ENCODE results near the gene MTF2.
"Not testable (repeated sequence)": the region's sequence is repeated elsewhere in the genome, so short reads cannot be mapped to it uniquely, and the experiment has no call there.

The MTF2 gene

GRCh38 chr1:93170141-93170678 is 91.1 kb downstream of the MTF2 start:
- not testable (repeated sequence) for H3K36me3 ChIP-seq (ENCODE audit: insufficient read depth, low read length); H3K4me2 ChIP-seq (ENCODE audit: low read length); H3K9me3 ChIP-seq (replicated peaks; ENCODE audit: low read length); H3K27me3 ChIP-seq (ENCODE audit: control insufficient read depth, insufficient read depth, low read length); H3K4me3 ChIP-seq (ENCODE audit: low read length); H3K9ac ChIP-seq (ENCODE audit: low read depth, low read length)
- H3K4me1 ChIP-seq (ENCODE audit: control insufficient read depth, insufficient read depth, low read length), result peaks cover 11% of the 10 kb centered on the region

DNA sequence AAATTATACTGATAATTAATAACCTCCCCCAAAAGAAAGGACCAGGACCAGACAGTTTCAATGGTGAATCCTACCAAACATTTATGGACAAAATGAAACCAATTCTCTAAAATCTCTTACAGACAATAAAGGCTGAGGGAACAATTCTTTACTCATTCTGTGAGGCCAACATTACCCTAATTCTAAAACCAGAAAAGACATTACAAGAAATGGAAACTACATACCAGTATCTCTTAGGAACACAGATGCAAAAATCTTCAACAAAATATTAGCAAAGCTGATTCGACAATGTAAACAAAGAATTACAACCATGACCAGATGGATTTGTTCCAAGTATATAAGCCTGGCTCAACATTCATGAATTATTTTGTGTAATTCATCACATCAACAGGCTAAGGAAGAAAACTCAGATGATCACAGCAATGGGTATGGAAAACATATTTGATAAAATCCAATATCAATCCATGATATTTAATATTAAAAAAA is 92.5 kb downstream of the MTF2 start:
- Histone ChIP-seq H3K9ac (ENCODE audit: low read depth, low read length) (no peak overlapping the region), H3K4me2 (ENCODE audit: low read length) (no peak overlapping the region), H3K27me3 (ENCODE audit: control insufficient read depth, insufficient read depth, low read length) (no peaks in the 10 kb centered on the region), H3K36me3 (ENCODE audit: insufficient read depth, low read length) (peaks cover 14% of the 10 kb centered on the region), H3K4me3 (ENCODE audit: low read length) (no peak overlapping the region), H3K4me1 (ENCODE audit: control insufficient read depth, insufficient read depth, low read length) (peaks cover 11% of the 10 kb centered on the region), H3K9me3 (replicated peaks; ENCODE audit: low read length) (no peaks in the 10 kb centered on the region)

GRCh38 chr1:93172778-93173177 is 93.7 kb downstream of the MTF2 start:
- Histone ChIP-seq H3K4me2 (ENCODE audit: low read length) (no peak overlapping the region), H3K4me1 (ENCODE audit: control insufficient read depth, insufficient read depth, low read length) (peaks cover 19% of the 10 kb centered on the region), H3K9ac (ENCODE audit: low read depth, low read length) (no peak overlapping the region), H3K27me3 (ENCODE audit: control insufficient read depth, insufficient read depth, low read length) (no peaks in the 10 kb centered on the region), H3K9me3 (replicated peaks; ENCODE audit: low read length) (no peaks in the 10 kb centered on the region), H3K4me3 (ENCODE audit: low read length) (no peak overlapping the region), H3K36me3 (ENCODE audit: insufficient read depth, low read length) (peaks cover 16% of the 10 kb centered on the region)

GRCh38 chr1:93174638-93175037 is 95.6 kb downstream of the MTF2 start:
- peaks cover 16% of the 10 kb centered on the region for H3K36me3 ChIP-seq (ENCODE audit: insufficient read depth, low read length)
- not testable (repeated sequence) for H3K4me3 ChIP-seq (ENCODE audit: low read length); H3K27me3 ChIP-seq (ENCODE audit: control insufficient read depth, insufficient read depth, low read length); H3K9me3 ChIP-seq (replicated peaks; ENCODE audit: low read length); H3K9ac ChIP-seq (ENCODE audit: low read depth, low read length); H3K4me2 ChIP-seq (ENCODE audit: low read length)
- peaks cover 23% of the 10 kb centered on the region for H3K4me1 ChIP-seq (ENCODE audit: control insufficient read depth, insufficient read depth, low read length)

DNA sequence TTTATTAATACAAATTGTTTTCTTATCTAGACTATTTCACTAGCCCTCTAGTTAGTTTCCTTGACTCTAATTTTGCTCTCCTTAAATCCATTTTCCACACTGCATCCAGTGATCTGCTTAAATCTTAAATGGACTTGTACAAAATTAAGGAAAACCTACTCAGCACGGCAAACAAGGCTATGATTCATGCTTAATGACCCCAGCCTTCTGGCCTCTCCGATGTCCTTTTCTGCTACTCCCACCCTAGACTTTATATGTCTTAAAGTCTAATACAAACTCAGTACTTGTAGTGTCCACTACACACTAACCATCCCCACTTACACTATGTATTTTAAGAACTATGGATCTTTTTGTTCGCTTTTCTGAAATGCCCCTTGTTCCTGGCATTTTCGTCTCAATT is 98.9 kb downstream of the MTF2 start:
- H3K9me3 ChIP-seq (replicated peaks; ENCODE audit: low read length), result no peaks in the 10 kb centered on the region
- peak overlapping the region; percentile 89 for H3K4me2 ChIP-seq (ENCODE audit: low read length)
- H3K4me3 ChIP-seq (ENCODE audit: low read length), result peak overlapping the region; percentile 94
- peaks cover 14% of the 10 kb centered on the region for H3K4me1 ChIP-seq (ENCODE audit: control insufficient read depth, insufficient read depth, low read length)
- H3K9ac ChIP-seq (ENCODE audit: low read depth, low read length), result peak overlapping the region; percentile 97
- peaks cover 16% of the 10 kb centered on the region for H3K36me3 ChIP-seq (ENCODE audit: insufficient read depth, low read length)
- H3K27me3 ChIP-seq (ENCODE audit: control insufficient read depth, insufficient read depth, low read length), result no peaks in the 10 kb centered on the region

DNA sequence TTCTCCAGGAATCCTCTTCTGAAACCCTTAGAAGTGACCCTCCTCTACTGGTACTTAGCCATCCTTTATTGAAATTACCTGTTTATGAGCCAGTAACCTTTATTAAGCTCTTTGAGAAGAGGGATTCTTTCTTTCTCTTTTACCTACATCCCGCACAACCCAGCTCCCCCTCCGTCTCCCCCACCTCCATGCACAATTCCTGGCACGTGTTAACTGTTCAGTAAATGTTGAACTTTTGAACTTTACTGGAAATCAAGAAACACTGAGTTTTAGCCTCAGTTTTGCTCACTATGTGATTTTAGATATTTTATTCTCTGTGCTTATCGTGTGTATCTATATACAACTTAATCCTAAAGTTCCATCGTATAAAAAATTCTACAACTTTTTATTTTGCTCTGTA is 99.3 kb downstream of the MTF2 start:
- Histone ChIP-seq H3K36me3 (ENCODE audit: insufficient read depth, low read length) (peaks cover 16% of the 10 kb centered on the region), H3K9ac (ENCODE audit: low read depth, low read length) (peak overlapping the region; percentile 97), H3K4me3 (ENCODE audit: low read length) (peak overlapping the region; percentile 94), H3K27me3 (ENCODE audit: control insufficient read depth, insufficient read depth, low read length) (no peaks in the 10 kb centered on the region), H3K4me1 (ENCODE audit: control insufficient read depth, insufficient read depth, low read length) (peaks cover 14% of the 10 kb centered on the region), H3K9me3 (replicated peaks; ENCODE audit: low read length) (no peaks in the 10 kb centered on the region), H3K4me2 (ENCODE audit: low read length) (peak overlapping the region; percentile 89)

DNA sequence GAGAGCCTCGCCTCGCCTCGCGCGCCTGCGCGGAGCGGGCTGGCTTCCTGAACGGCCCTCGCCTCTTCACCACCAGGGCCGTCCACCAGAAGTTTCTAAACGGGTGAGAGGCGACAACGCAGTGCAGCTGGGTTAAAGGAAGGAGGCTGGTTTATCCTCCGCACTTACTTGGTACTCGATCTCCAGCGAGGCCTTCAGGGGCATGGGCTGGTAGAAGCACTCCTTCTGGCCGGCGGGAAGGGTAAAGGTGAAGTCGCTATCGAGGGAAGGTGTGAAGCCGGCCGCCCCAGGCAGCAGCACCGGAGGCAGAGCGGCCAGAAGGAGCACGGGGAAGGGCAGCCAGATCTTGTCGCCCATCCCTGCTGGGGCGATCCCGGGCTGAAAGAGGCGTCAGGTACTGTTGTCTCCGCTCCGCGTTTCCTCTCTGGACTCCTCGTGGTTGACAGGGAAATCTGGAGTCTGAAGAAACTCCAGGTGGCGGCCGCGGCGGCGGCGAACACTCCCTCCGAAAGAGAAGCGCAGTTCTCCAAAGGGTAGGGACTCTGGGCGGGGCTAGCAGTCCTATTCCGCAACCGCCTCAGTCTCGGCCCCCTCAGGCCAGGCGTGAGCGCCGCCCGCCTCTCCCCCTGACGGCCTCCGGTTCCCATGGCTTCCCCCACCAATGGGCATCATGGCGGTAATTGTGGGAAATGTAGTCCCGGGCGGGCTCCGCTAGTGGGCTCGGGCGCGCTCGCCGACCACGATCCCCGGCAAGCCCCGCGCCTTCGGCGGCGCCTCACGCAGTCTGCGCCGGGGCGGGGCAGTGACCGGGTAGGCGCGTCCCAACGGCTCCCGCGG is 101.0 kb downstream of the MTF2 start, which contains the start of gene TMED5:
Gene TMED5, minus strand, starts transcription at position 528 of the 837 bp plus-strand sequence. Its CDS starts 171 bp downstream, at position 357.
- no peaks in the 10 kb centered on the region for H3K27me3 ChIP-seq (ENCODE audit: control insufficient read depth, insufficient read depth, low read length)

GRCh38 chr1:93180723-93181613 is 101.9 kb downstream of the MTF2 start, which contains the start of gene CCDC18:
TSS of gene CCDC18 (plus strand) at chr1:93180724. CDS start at chr1:93183362, 2,638 bp downstream.
- no peaks in the 10 kb centered on the region for H3K9me3 ChIP-seq (replicated peaks; ENCODE audit: low read length)
- peaks cover 14% of the 10 kb centered on the region for H3K4me1 ChIP-seq (ENCODE audit: control insufficient read depth, insufficient read depth, low read length)
- H3K27me3 ChIP-seq (ENCODE audit: control insufficient read depth, insufficient read depth, low read length), result no peaks in the 10 kb centered on the region
- peak within 1 kb of the TSS; percentile 89 for H3K4me2 ChIP-seq (ENCODE audit: low read length)
- H3K9ac ChIP-seq (ENCODE audit: low read depth, low read length), result peak within 1 kb of the TSS; percentile 97
- H3K36me3 ChIP-seq (ENCODE audit: insufficient read depth, low read length), result peaks cover 8% of the 10 kb centered on the region
- peak within 1 kb of the TSS; percentile 95 for H3K4me3 ChIP-seq (ENCODE audit: low read length)

More for the DNA sequence above, 101.0 kb downstream of the MTF2 start, which contains the start of gene TMED5:
- peaks cover 14% of the 10 kb centered on the region for H3K4me1 ChIP-seq (ENCODE audit: control insufficient read depth, insufficient read depth, low read length)
- H3K4me2 ChIP-seq (ENCODE audit: low read length), result peak within 1 kb of the TSS; percentile 89
- no peaks in the 10 kb centered on the region for H3K9me3 ChIP-seq (replicated peaks; ENCODE audit: low read length)
- H3K9ac ChIP-seq (ENCODE audit: low read depth, low read length), result peak within 1 kb of the TSS; percentile 97
- H3K36me3 ChIP-seq (ENCODE audit: insufficient read depth, low read length), result peaks cover 10% of the 10 kb centered on the region
- peak within 1 kb of the TSS; percentile 95 for H3K4me3 ChIP-seq (ENCODE audit: low read length)

DNA sequence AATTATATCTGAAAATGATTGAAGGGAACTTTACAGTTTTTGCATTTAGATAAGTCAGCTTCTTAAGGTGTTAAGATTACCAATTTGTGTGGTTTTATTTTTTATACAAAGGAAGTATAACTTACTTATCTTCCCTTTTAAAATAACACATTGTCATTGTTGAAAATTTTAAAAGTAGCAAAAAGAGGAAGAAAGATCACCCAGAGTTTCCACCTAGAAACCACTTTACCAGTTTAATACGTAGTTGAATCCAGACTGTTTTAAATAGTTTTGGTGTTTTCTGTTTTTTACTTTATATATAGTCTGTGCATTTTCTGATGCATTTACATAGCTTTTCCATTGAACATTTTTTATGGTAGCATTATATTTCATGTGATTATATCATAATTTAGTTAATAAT is 107.6 kb downstream of the MTF2 start:
- H3K4me2 ChIP-seq (ENCODE audit: low read length), result no peak overlapping the region
- H3K4me3 ChIP-seq (ENCODE audit: low read length), result no peak overlapping the region
- H3K9ac ChIP-seq (ENCODE audit: low read depth, low read length), result no peak overlapping the region
- H3K4me1 ChIP-seq (ENCODE audit: control insufficient read depth, insufficient read depth, low read length), result peaks cover 1% of the 10 kb centered on the region
- no peaks in the 10 kb centered on the region for H3K9me3 ChIP-seq (replicated peaks; ENCODE audit: low read length)
- H3K27me3 ChIP-seq (ENCODE audit: control insufficient read depth, insufficient read depth, low read length), result no peaks in the 10 kb centered on the region
- H3K36me3 ChIP-seq (ENCODE audit: insufficient read depth, low read length), result peaks cover 4% of the 10 kb centered on the region

Data from skeletal muscle satellite cell (primary cell).